Ovary (tissue), 10 donors: ENCODE measurements around the gene ZKSCAN7. TPM values are rescaled to one million over a fixed set of nuclear protein-coding genes. Genes with fewer than 3 reads are reported as not detected.
A peak's percentile ranks its signal among the peaks of the same experiment; 100 is the strongest.

Experiments
- DNase-seq, 5 donors: peaks; one replicate each; pipeline ENCODE4 v3.0.0-alpha.2; 2019 to 2020
- H3K27ac ChIP-seq, 2 donors: fragments of 200-600 bp; one replicate each; pipeline versions ENCODE4 v1.5.1 to v1.8.0; 2019 to 2022
- H3K27me3 ChIP-seq: fragments of 200-600 bp; one replicate; pipeline ENCODE4 v1.8.0; 2022
- H3K36me3 ChIP-seq: fragments of 200-600 bp; sonication (generic); one replicate; pipeline ENCODE4 v1.5.1; 2019
- H3K4me1 ChIP-seq: one replicate; pipeline ENCODE4 v1.8.1; 2013; ENCODE audit warnings: mild to moderate bottlenecking, moderate library complexity; ENCODE audit not compliant: insufficient read depth
- H3K4me3 ChIP-seq: fragments of 200-600 bp; sonication (generic); one replicate; pipeline ENCODE4 v1.5.1; 2017
- H3K9me3 ChIP-seq, 2 donors: fragments of 200-600 bp in 1 of 2; sonication (generic) in 1 of 2; one replicate each; pipeline versions ENCODE4 v1.5.1 to v1.8.1; 2013 to 2019; ENCODE audit warnings: mild to moderate bottlenecking in 1 of 2, moderate library complexity in 1 of 2
- EP300 ChIP-seq: sonication (generic); formaldehyde crosslinking; IDR thresholded peaks from one replicate; pipeline ENCODE4 v1.6.1; 2017; ENCODE audit warnings: antibody characterized with exemption
- POLR2A ChIP-seq: fragments of 450-650 bp; IDR thresholded peaks from one replicate; pipeline ENCODE4 v1.6.1; 2017; ENCODE audit warnings: antibody characterized with exemption, mild to moderate bottlenecking, moderate library complexity
- WGBS, 3 donors: extraction: QIAGEN DNeasy Blood & Tissue Kit in 1 of 3; methylation state at CpG; one replicate each; pipeline versions ENCODE4 v1.1.5 to v1.1.7; 2013 to 2017; 5-methylcytosine and 5-hydroxymethylcytosine counted together
- intact Hi-C, 4 donors: fragments of 100-400 bp; cut with DNase I; formaldehyde crosslinking; loops; one replicate each; pipeline versions ENCODE4 v1.11.0 to v1.15.1; 2022 to 2023
- long read RNA-seq, 3 donors: library from polyadenylated mRNA in 2 of 3; unstranded in 2 of 3; transcript quantifications; one replicate each; pipeline ENCODE4 v2.0.0 and lab custom pipeline, GENCODE V29; 2021 to 2026
- polyA plus RNA-seq, 2 donors: library from polyadenylated mRNA; stranded (reverse); fragments of 200-250 nt in 1 of 2; fragments of 350-450 nt in 1 of 2; fragmentation: Illumina TruSeq in 1 of 2; extraction: RNeasy Lipid Tissue Mini Kit (QIAGEN cat#74804) in 1 of 2; gene quantifications; one replicate each; pipeline ENCODE4 v1.2.3, GENCODE V29; 2013 to 2014
- total RNA-seq, 7 donors: library from RNA; depleted of rRNA in 2 of 7; stranded (reverse); fragments of >200 nt in 2 of 7; fragmentation: NEBNext Ultra II Directional in 3 of 7; extraction: Animal tissue kit (Norgen Biotek cat#: 25700) in 3 of 7; gene quantifications; one replicate each; pipeline versions ENCODE4 v1.1.0 to v1.2.4, GENCODE V29; 2016 to 2023
- TF ChIP-seq, protein P1 (sequence below), 3 donors: fragments of 450-650 bp in 2 of 3; fragments of 200-600 bp in 1 of 3; IDR thresholded peaks; one replicate each; pipeline versions ENCODE4 v1.5.1 to v1.8.0; 2016 to 2022; ENCODE audit warnings: antibody characterized with exemption in 3 of 3, mild to moderate bottlenecking in 1 of 3
- donor health status: DM: no; HTN: no; CAD: no; lungs with moderate emphysema.
- donor health status: DM: no; HTN: no; CAD: no.
- donor health status: Bipolar disorder and iron deficiency.
- donor health status: DM: yes; HTN: yes; CAD: no.
- donor health status: DM: no; HTN: no; CAD: no.
- donor health status: DM: yes; HTN: yes; CAD: no.

ZKSCAN7 gene
- total RNA-seq (10 to 100 TPM in 2 of 7 donors, 1 to 10 TPM in 5; 5.5 to 10.7 (median 7.7) TPM), polyA plus RNA-seq (1 to 10 TPM; 4.9 to 7.8 TPM)
- long read RNA-seq, donor 1, partial matches to known transcripts, result 8 of 20 reads
- long read RNA-seq, donor 1, other reads (novel, unspliced or antisense), result 8 of 20 reads
- long read RNA-seq, donor 2, partial matches to known transcripts, result 0 of 3 reads
- long read RNA-seq, donor 2, other reads (novel, unspliced or antisense), result 0 of 3 reads
- long read RNA-seq, donor 3, partial matches to known transcripts, result 1 of 16 reads
- long read RNA-seq, donor 3, other reads (novel, unspliced or antisense), result 11 of 16 reads

DNA sequence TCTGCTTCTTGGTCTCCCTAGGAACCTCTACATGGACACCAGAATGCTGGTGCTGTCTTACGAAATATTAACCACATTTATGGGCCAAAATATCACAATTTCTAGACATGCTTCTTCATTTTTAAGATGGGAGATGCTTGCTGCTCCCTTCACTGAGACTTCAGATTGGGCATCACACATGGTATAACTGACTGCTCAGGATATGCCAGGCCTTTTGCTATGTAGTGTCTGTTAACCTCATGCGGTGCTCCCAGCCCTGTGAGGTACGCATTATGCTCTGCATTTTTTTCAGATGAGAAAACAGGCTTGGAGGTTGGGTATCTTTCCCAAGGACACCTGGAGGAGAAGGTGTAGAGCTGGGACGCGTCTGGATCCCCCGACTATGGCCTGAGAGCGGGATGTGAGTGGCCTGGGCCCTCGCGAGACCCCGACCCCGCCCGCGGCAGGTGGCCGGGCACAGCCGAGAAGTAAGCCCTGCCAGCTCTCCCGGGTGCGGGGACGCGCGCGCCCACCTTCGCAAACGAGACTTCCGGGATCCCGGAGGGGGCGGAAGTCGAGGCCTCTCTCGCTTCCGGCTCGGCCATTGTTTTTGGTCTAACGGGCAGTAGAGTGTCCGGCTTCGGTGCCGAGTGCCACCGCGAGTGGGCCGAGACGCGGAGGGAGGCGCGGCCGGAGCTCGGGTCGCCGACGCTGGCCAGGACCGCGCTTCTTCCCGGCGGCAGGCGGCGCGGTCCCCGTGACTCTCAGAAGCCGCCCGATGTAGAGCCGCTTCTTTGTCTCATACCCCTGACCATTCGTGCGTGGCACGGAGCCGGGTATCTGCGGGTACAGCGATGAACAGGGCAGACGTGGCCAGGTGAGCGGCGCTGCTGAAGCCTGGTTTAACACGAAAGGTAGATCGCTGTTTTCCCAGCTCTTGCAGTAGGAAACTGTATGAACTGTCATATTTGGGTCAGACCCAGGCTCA is at the start of gene ZKSCAN7:
TSS of gene ZKSCAN7 (plus strand) at position 568 of the 967 bp plus-strand sequence. CDS start 1,855 bp downstream, outside the sequence.
- intact Hi-C loops, result no loop called here
- DNase-seq, result peak; percentile 54 to 80 (median 64)
- peaks cover 11% of the 10 kb centered on the region for H3K4me1 ChIP-seq
- TF ChIP-seq, protein P1, sequence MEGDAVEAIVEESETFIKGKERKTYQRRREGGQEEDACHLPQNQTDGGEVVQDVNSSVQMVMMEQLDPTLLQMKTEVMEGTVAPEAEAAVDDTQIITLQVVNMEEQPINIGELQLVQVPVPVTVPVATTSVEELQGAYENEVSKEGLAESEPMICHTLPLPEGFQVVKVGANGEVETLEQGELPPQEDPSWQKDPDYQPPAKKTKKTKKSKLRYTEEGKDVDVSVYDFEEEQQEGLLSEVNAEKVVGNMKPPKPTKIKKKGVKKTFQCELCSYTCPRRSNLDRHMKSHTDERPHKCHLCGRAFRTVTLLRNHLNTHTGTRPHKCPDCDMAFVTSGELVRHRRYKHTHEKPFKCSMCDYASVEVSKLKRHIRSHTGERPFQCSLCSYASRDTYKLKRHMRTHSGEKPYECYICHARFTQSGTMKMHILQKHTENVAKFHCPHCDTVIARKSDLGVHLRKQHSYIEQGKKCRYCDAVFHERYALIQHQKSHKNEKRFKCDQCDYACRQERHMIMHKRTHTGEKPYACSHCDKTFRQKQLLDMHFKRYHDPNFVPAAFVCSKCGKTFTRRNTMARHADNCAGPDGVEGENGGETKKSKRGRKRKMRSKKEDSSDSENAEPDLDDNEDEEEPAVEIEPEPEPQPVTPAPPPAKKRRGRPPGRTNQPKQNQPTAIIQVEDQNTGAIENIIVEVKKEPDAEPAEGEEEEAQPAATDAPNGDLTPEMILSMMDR (IDR thresholded peaks at IDR 0.05), result no peak
- TF ChIP-seq EP300 (no peak), POLR2A (no peak)
- 2 to 3% (median 3%) methylated on average over 68 of the region's 68 CpGs for WGBS, 3 donors
- H3K9me3 ChIP-seq, result peaks cover 0 to 5% of the 10 kb centered on the region in 2 donors
- peak within 1 kb of the TSS; percentile 41 to 43 for H3K27ac ChIP-seq
- no peaks in the 10 kb centered on the region for H3K36me3 ChIP-seq
- no peaks in the 10 kb centered on the region for H3K27me3 ChIP-seq
- peak within 1 kb of the TSS; percentile 58 for H3K4me3 ChIP-seq

DNA sequence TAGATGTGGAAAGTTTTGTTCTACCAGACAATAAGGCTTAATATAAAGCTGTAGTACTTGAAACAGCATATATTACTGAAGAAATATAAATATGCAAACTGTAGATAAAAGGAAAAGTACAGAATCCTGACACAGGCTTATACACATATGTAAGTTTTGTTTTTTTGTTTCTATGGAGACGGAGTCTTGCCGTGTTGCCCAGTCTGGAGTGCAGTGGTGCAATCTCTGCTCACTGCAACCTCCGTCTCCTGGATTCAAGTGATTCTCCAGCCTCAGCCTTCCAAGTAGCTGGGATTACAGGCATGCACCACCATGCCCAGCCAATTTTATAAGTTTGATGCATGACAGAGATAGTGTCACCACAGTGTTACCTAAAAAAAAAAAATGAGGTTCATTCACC is 48.4 kb upstream of the ZKSCAN7 start:
- no peak overlapping the region for H3K4me3 ChIP-seq
- H3K36me3 ChIP-seq, result no peaks in the 10 kb centered on the region
- TF ChIP-seq, protein P1 (IDR thresholded peaks at IDR 0.05), result no peak
- TF ChIP-seq EP300, result no peak
- TF ChIP-seq POLR2A, result no peak
- 92 to 95% (median 94%) methylated on average over 3 of the region's 3 CpGs for WGBS, 3 donors
- intact Hi-C loops, result no loop called here
- no peak for DNase-seq
- H3K4me1 ChIP-seq, result peaks cover 2% of the 10 kb centered on the region
- H3K27ac ChIP-seq, result no peak overlapping the region
- no peaks in the 10 kb centered on the region for H3K27me3 ChIP-seq
- H3K9me3 ChIP-seq, result no peaks in the 10 kb centered on the region

DNA sequence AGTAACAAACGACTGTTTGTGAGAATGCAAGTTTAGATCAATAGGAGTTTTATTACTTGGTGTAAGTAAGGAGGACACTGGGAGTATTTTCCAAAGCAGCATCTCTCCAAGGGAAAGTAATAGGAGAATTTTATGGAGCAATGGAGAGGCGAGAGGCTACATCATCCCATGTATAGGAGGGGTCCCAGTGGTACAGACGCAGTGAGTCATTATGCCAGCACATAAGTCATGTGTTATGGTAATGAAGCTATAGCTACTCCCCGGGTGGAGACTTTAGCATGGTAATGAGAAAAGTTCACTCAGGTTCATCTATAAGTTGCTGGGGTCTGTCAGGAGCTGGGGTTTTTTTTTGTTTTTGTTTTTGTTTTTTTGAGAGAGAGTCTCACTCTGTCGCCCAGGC is 48.0 kb upstream of the ZKSCAN7 start:
- TF ChIP-seq, protein P1 (IDR thresholded peaks at IDR 0.05), result no peak
- no peak overlapping the region for H3K4me3 ChIP-seq
- peaks cover 2% of the 10 kb centered on the region for H3K4me1 ChIP-seq
- H3K36me3 ChIP-seq, result no peaks in the 10 kb centered on the region
- intact Hi-C loops, result no loop called here
- no peaks in the 10 kb centered on the region for H3K9me3 ChIP-seq
- no peak overlapping the region for H3K27ac ChIP-seq
- WGBS, 3 donors, result 91 to 95% (median 92%) methylated on average over 5 of the region's 5 CpGs
- no peak for DNase-seq
- no peaks in the 10 kb centered on the region for H3K27me3 ChIP-seq

DNA sequence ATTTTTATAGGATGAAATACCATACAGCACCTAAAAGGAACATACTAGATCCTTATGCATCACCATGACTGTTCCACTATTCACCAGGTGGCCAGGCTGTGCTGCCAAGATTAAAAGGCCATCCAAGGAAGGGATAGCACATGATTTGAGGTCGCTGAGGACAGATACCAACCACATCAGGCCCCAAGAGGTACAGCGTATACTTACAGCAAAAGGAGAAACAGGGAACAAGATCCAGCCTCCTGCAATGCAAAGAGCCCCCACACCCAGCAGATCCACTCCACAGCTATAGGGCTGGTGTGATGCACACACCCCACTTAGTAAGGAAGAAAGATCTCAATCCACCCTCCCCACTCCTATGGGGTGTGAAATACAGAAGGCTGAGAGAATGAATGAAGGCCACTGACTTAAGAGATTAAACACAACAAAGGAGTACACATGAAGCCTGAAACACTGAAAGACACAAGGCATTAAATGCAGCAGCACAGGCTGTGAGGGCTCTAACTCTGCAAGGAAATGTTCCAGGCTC is 45.5 kb upstream of the ZKSCAN7 start:
- DNase-seq, result no peak
- Histone ChIP-seq H3K27me3 (no peaks in the 10 kb centered on the region), H3K9me3 (no peaks in the 10 kb centered on the region), H3K36me3 (no peaks in the 10 kb centered on the region), H3K4me1 (peaks cover 2% of the 10 kb centered on the region), H3K27ac (peak overlapping the region in 1 of 2 donors; percentile 85), H3K4me3 (peak overlapping the region; percentile 85)
- 54 to 75% (median 58%) methylated on average over 2 of the region's 2 CpGs for WGBS, 3 donors
- TF ChIP-seq POLR2A (no peak), EP300 (no peak)
- TF ChIP-seq, protein P1 (IDR thresholded peaks at IDR 0.05), result no peak
- intact Hi-C loops, result no loop called here
